SK-N-SH treated with all-trans-retinoic acid at 6 μM for 48 hours (cell line): ENCODE measurements around the gene EN2.

ENCODE experiments used
- ATAC-seq: fragments of 200-7000 bp; cut with Tn5 transposase; 3 replicates; pipeline ENCODE4 v1.9.1; 2020; ENCODE audit warnings: mild to moderate bottlenecking, moderate library complexity
- ARNTL ChIP-seq: fragments of 450-650 bp; formaldehyde crosslinking; IDR thresholded peaks from 2 replicates; pipeline ENCODE4 v1.5.0; 2020; ENCODE audit warnings: low read depth, mild to moderate bottlenecking, moderate library complexity, borderline replicate concordance
- BACH2 ChIP-seq: fragments of 250-450 bp; sonication (Bioruptor Pico); IDR thresholded peaks from 2 replicates; pipeline ENCODE4 v1.9.0; 2021; ENCODE audit warnings: mild to moderate bottlenecking, borderline replicate concordance
- CREB5 ChIP-seq: fragments of 250-450 bp; sonication (Bioruptor Pico); IDR thresholded peaks from 2 replicates; pipeline ENCODE4 v1.5.1; 2020; ENCODE audit warnings: low read depth, mild to moderate bottlenecking, moderate library complexity
- CSDC2 ChIP-seq: fragments of 250-450 bp; sonication (Bioruptor Pico); IDR thresholded peaks from 2 replicates; pipeline ENCODE4 v1.5.0; 2020; ENCODE audit warnings: mild to moderate bottlenecking, moderate library complexity
- CSRNP3 ChIP-seq: fragments of 250-450 bp; sonication (Bioruptor Pico); IDR thresholded peaks from 2 replicates; pipeline ENCODE4 v1.5.1; 2021; ENCODE audit warnings: mild to moderate bottlenecking, moderate library complexity
- PATZ1 ChIP-seq: fragments of 250-450 bp; sonication (Bioruptor Pico); IDR thresholded peaks from 2 replicates; pipeline ENCODE4 v1.8.0; 2020; ENCODE audit warnings: mild to moderate bottlenecking, moderate library complexity, borderline replicate concordance
- POU6F1 ChIP-seq: fragments of 250-450 bp; sonication (Bioruptor Pico); IDR thresholded peaks from 2 replicates; pipeline ENCODE4 v1.8.0; 2021; ENCODE audit warnings: low read depth, mild to moderate bottlenecking, moderate library complexity, borderline replicate concordance
- PPARA ChIP-seq: fragments of 250-450 bp; sonication (Bioruptor Pico); IDR thresholded peaks from 2 replicates; pipeline ENCODE4 v1.5.0; 2020; ENCODE audit warnings: mild to moderate bottlenecking, borderline replicate concordance
- RARB ChIP-seq: fragments of 250-450 bp; sonication (Bioruptor Pico); IDR thresholded peaks from 2 replicates; pipeline ENCODE4 v1.8.0; 2021; ENCODE audit warnings: mild to moderate bottlenecking, moderate library complexity
- SNAI2 ChIP-seq: fragments of 250-450 bp; sonication (Bioruptor Pico); IDR thresholded peaks from 2 replicates; pipeline ENCODE4 v1.5.0; 2020; ENCODE audit warnings: mild to moderate bottlenecking, moderate library complexity
- TCF4 ChIP-seq: fragments of 250-450 bp; sonication (Bioruptor Pico); IDR thresholded peaks from 2 replicates; pipeline ENCODE4 v1.8.0; 2021; ENCODE audit warnings: mild to moderate bottlenecking, moderate library complexity, borderline replicate concordance
- TOX ChIP-seq: fragments of 250-450 bp; sonication (Bioruptor Pico); IDR thresholded peaks from 2 replicates; pipeline ENCODE4 v1.8.0; 2021; ENCODE audit warnings: mild to moderate bottlenecking, moderate library complexity, borderline replicate concordance
- TSHZ2 ChIP-seq: fragments of 250-450 bp; sonication (Bioruptor Pico); IDR thresholded peaks from 2 replicates; pipeline ENCODE4 v1.5.0; 2020; ENCODE audit warnings: mild to moderate bottlenecking, moderate library complexity
- ZC3H10 ChIP-seq: fragments of 250-450 bp; sonication (Bioruptor Pico); IDR thresholded peaks from 2 replicates; pipeline ENCODE4 v1.5.1; 2021; ENCODE audit warnings: mild to moderate bottlenecking, moderate library complexity
- ZFP30 ChIP-seq: fragments of 450-650 bp; formaldehyde crosslinking; IDR thresholded peaks from 2 replicates; pipeline ENCODE4 v1.5.0; 2022; ENCODE audit warnings: mild to moderate bottlenecking, moderate library complexity

Gene EN2

GRCh38 chr7:155482511-155483183 lies 24.7 kb downstream of the EN2 start (continued):
- TF ChIP-seq CSRNP3 (CRISPR knock-in tag) = no peak
- no peak for TF ChIP-seq ARNTL

- no peak for ATAC-seq
- no peak for TF ChIP-seq SNAI2 (CRISPR knock-in tag)
- TF ChIP-seq TSHZ2 (CRISPR knock-in tag) = no peak
- TF ChIP-seq ARNTL = no peak
- no peak for TF ChIP-seq PPARA
- no peak for TF ChIP-seq TOX (CRISPR knock-in tag)
- TF ChIP-seq RARB = no peak
- TF ChIP-seq CSDC2 = no peak
- TF ChIP-seq ZFP30 (CRISPR knock-in tag) = no peak
Measured at GRCh38 chr7:155483245-155483644, 25.3 kb downstream of the EN2 start.

GRCh38 chr7:155483868-155484325 lies 26.0 kb downstream of the EN2 start:
- peak; percentile 48 for ATAC-seq
- TF ChIP-seq POU6F1 = no peak
- no peak for TF ChIP-seq TCF4
- no peak for TF ChIP-seq ZC3H10
- TF ChIP-seq CREB5 (CRISPR knock-in tag) = no peak
- no peak for TF ChIP-seq BACH2 (CRISPR knock-in tag)
- no peak for TF ChIP-seq CSDC2
- TF ChIP-seq ZFP30 (CRISPR knock-in tag) = no peak
- TF ChIP-seq, all 23 proteins: peak for 0

- ATAC-seq = no peak
- TF ChIP-seq PATZ1 (CRISPR knock-in tag) (no peak), TCF4 (no peak), RARB (no peak)
Measured at GRCh38 chr7:155484483-155485399, 26.8 kb downstream of the EN2 start.
